Fibroblast of lung (primary cell): ENCODE data around the gene CELSR2. TPM values are rescaled to one million over a fixed set of nuclear protein-coding genes. Genes with fewer than 3 reads are reported as not detected.
A peak's percentile ranks its signal among the peaks of the same experiment; 100 is the strongest.

Experiments
- DNase-seq, 2 donors: peaks; one replicate each; pipeline versions ENCODE4 v3.0.0 to v3.0.0-alpha.2; 2010; ENCODE audit warnings: low read depth in 2 of 2
- H2AFZ ChIP-seq: 2 replicates; pipeline ENCODE4 v1.5.1; 2012; ENCODE audit warnings: low read length, control low read depth, inconsistent platforms
- H3K27ac ChIP-seq: 2 replicates; pipeline ENCODE4 v1.5.1; 2011; ENCODE audit warnings: low read length, control low read depth; ENCODE audit not compliant: insufficient read depth
- H3K27me3 ChIP-seq: 2 replicates; pipeline ENCODE4 v1.5.1; 2011; ENCODE audit warnings: mild to moderate bottlenecking, low read length; ENCODE audit not compliant: control insufficient read depth, insufficient read depth
- H3K36me3 ChIP-seq: 2 replicates; pipeline ENCODE4 v1.5.1; 2011; ENCODE audit warnings: low read length; ENCODE audit not compliant: control insufficient read depth, insufficient read depth
- H3K4me1 ChIP-seq: 2 replicates; pipeline ENCODE4 v1.5.1; 2011; ENCODE audit warnings: low read length; ENCODE audit not compliant: control insufficient read depth, insufficient read depth; ENCODE audit errors: extremely low read depth
- H3K4me2 ChIP-seq: 2 replicates; pipeline ENCODE4 v1.5.1; 2011; ENCODE audit warnings: low read length, control low read depth; ENCODE audit not compliant: insufficient read depth; ENCODE audit errors: extremely low read depth
- H3K4me3 ChIP-seq, 4 experiments: fragments of 200-600 bp in 1 of 4; sonication (generic) in 1 of 4; replicated peaks in 1 of 4; 2 replicates each; pipeline ENCODE4 v1.5.1; 2011 to 2016; ENCODE audit warnings: low read length in 4 of 4, low read depth in 3 of 4, mild to moderate bottlenecking in 3 of 4, control low read depth in 2 of 4, inconsistent platforms in 1 of 4, mixed read lengths in 1 of 4; ENCODE audit not compliant: insufficient read depth in 1 of 4; ENCODE audit errors: control extremely low read depth in 1 of 4
- H3K79me2 ChIP-seq: 2 replicates; pipeline ENCODE4 v1.5.1; 2012; ENCODE audit warnings: mild to moderate bottlenecking, low read length, inconsistent platforms; ENCODE audit not compliant: control insufficient read depth, insufficient read depth
- H3K9ac ChIP-seq: 2 replicates; pipeline ENCODE4 v1.5.1; 2011; ENCODE audit warnings: mild to moderate bottlenecking, low read length, control low read depth; ENCODE audit not compliant: insufficient read depth
- H3K9me3 ChIP-seq: 2 replicates; pipeline ENCODE4 v1.5.1; 2012; ENCODE audit warnings: low read depth, low read length; ENCODE audit not compliant: control insufficient read depth, insufficient read depth
- H4K20me1 ChIP-seq: 2 replicates; pipeline ENCODE4 v1.5.1; 2011; ENCODE audit warnings: low read length; ENCODE audit not compliant: control insufficient read depth, insufficient read depth; ENCODE audit errors: extremely low read depth
- EZH2 ChIP-seq: IDR thresholded peaks from 2 replicates; pipeline ENCODE4 v1.5.1; 2012; ENCODE audit warnings: low read length, control low read depth, mild to moderate bottlenecking; ENCODE audit errors: missing control alignments
- polyA plus RNA-seq, 2 donors: library from polyadenylated mRNA; depleted of rRNA in 1 of 2; stranded (reverse) in 1 of 2; unstranded in 1 of 2; fragments of >200 nt; gene quantifications; 2 replicates each; pipeline ENCODE4 v1.2.1, GENCODE V29; 2011 to 2012; ENCODE audit warnings: missing spikeins in 1 of 2
- total RNA-seq: library from RNA; depleted of rRNA; stranded (reverse); fragments of >200 nt; gene quantifications from 2 replicates; pipeline ENCODE4 v1.2.1, GENCODE V29; 2014
- TF ChIP-seq, protein P1 (sequence below), 2 donors: IDR thresholded peaks in 1 of 2; conservative IDR thresholded peaks in 1 of 2; 1 replicate in 1 of 2; 2 replicates in 1 of 2; pipeline ENCODE4 v1.5.1; 2011 to 2012; ENCODE audit warnings: low read length in 2 of 2, control low read depth in 1 of 2, inconsistent platforms in 1 of 2, low read depth in 1 of 2, mild to moderate bottlenecking in 1 of 2

CELSR2 gene
- total and polyA plus RNA-seq, 2 donors (not counting 1 experiment from before 2014, with no cell fraction given) = 0.67 to 3.5 TPM

DNA sequence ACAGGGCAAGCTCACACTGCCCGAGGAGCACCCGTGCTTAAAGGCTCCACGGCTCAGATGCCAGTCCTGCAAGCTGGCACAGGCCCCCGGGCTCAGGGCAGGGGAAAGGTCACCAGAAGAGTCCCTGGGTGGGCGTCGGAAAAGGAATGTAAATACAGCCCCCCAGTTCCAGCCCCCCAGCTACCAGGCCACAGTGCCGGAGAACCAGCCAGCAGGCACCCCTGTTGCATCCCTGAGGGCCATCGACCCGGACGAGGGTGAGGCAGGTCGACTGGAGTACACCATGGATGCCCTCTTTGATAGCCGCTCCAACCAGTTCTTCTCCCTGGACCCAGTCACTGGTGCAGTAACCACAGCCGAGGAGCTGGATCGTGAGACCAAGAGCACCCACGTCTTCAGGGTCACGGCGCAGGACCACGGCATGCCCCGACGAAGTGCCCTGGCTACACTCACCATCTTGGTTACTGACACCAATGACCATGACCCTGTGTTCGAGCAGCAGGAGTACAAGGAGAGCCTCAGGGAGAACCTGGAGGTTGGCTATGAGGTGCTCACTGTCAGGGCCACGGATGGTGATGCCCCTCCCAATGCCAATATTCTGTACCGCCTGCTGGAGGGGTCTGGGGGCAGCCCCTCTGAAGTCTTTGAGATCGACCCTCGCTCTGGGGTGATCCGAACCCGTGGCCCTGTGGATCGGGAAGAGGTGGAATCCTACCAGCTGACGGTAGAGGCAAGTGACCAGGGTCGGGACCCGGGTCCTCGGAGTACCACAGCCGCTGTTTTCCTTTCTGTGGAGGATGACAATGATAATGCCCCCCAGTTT is 1.3 kb downstream of the CELSR2 start:
- DNase-seq = no peak
- no peak for TF ChIP-seq EZH2
- TF ChIP-seq, protein P1, sequence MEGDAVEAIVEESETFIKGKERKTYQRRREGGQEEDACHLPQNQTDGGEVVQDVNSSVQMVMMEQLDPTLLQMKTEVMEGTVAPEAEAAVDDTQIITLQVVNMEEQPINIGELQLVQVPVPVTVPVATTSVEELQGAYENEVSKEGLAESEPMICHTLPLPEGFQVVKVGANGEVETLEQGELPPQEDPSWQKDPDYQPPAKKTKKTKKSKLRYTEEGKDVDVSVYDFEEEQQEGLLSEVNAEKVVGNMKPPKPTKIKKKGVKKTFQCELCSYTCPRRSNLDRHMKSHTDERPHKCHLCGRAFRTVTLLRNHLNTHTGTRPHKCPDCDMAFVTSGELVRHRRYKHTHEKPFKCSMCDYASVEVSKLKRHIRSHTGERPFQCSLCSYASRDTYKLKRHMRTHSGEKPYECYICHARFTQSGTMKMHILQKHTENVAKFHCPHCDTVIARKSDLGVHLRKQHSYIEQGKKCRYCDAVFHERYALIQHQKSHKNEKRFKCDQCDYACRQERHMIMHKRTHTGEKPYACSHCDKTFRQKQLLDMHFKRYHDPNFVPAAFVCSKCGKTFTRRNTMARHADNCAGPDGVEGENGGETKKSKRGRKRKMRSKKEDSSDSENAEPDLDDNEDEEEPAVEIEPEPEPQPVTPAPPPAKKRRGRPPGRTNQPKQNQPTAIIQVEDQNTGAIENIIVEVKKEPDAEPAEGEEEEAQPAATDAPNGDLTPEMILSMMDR (conservative IDR thresholded peaks at IDR 0.05 in 1 of 2, IDR thresholded peaks at IDR 0.05 in 1 of 2; ENCODE audit: low read depth in 1 of 2, low read length in 2 of 2) = no peak
- Histone ChIP-seq H3K36me3 (no peaks in the 10 kb centered on the region), H3K79me2 (no peaks in the 10 kb centered on the region), H3K27ac (no peak overlapping the region), H3K4me1 (peaks cover 5% of the 10 kb centered on the region), H3K4me2 (peak overlapping the region; percentile 68), H3K9me3 (no peaks in the 10 kb centered on the region), H3K27me3 (peaks cover 2% of the 10 kb centered on the region), H4K20me1 (no peaks in the 10 kb centered on the region), H2AFZ (no peak overlapping the region), H3K9ac (no peak overlapping the region), H3K4me3 (no peak overlapping the region)

GRCh38 chr1:109251277-109252166 is 2.2 kb downstream of the CELSR2 start:
- Histone ChIP-seq H3K36me3 (no peaks in the 10 kb centered on the region), H4K20me1 (no peaks in the 10 kb centered on the region), H3K4me1 (peaks cover 5% of the 10 kb centered on the region), H3K4me2 (no peak overlapping the region), H3K9me3 (no peaks in the 10 kb centered on the region), H3K27ac (no peak overlapping the region), H2AFZ (no peak overlapping the region), H3K79me2 (no peaks in the 10 kb centered on the region), H3K4me3 (no peak overlapping the region), H3K27me3 (peaks cover 2% of the 10 kb centered on the region), H3K9ac (no peak overlapping the region)
- DNase-seq = no peak
- TF ChIP-seq, protein P1 (conservative IDR thresholded peaks at IDR 0.05 in 1 of 2, IDR thresholded peaks at IDR 0.05 in 1 of 2; ENCODE audit: low read depth in 1 of 2, low read length in 2 of 2) = no peak
- no peak for TF ChIP-seq EZH2
